Stimulated activated CD8-positive, alpha-beta memory T cell treated with anti-CD3 and anti-CD28 coated beads, Interleukin-12 subunit alpha, Interleukin-12 subunit beta, amount 100 ng/mL, for 4 hours (primary cell): Measurements from ENCODE around the gene CACNA1E.

Source experiments
- DNase-seq: peaks from one replicate; pipeline ENCODE4 v3.0.0-alpha.2; 2020; ENCODE audit warnings: low read depth

The CACNA1E gene

DNA sequence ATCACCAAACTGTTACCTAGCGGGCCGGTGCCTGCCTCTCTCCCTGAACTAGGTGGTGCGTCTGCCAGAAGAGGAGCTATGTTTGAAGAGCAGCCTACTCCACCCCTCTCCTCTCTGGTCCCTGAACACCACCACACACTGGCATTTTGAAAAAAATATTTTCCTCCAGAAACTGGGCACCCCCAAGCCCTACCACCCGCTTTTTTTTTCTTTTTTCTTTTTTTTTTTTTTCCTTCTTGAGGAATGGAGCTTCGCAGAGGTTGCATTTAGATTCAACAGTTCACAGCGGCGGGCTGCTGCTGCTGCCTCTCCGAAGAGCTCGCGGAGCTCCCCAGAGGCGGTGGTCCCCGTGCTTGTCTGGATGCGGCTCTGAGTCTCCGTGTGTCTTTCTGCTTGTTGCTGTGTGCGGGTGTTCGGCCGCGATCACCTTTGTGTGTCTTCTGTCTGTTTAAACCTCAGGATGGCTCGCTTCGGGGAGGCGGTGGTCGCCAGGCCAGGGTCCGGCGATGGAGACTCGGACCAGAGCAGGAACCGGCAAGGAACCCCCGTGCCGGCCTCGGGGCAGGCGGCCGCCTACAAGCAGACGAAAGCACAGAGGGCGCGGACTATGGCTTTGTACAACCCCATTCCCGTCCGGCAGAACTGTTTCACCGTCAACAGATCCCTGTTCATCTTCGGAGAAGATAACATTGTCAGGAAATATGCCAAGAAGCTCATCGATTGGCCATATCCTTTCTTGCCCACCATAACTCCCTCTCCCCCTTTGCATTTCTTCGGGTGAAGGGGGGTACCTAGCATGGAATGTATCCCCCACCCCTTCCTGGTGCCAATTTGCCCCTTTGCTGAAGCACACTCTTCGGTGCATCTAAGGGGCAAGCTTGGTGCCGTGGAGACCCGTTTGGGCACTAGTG lies at the start of gene CACNA1E:
Gene CACNA1E (plus strand): TSS at position 233 of the 911 bp plus-strand sequence. CDS start 228 bp downstream, at position 461.
- DNase-seq = no peak

GRCh38 chr1:181433931-181434330 lies 49.4 kb upstream of the CACNA1E start:
- no peak for DNase-seq

DNA sequence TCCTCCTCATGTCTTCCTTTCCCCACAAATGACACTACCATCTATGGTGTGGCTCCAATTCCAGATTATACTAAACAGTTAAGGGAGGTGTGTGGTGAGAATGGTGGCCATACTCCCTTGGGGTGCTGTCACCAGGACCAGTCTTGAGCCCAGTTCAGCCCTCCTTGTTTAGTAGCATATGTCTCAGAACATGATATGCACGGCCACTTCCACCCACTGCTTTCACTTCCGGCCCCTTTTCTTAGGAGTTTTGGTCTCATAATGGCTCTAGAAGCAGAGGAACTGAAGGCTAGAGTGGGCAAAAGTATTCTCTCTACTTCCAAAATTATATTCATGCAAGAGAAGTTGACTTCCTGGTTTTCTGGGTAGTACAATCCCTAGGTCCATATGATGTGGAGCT lies 45.3 kb upstream of the CACNA1E start:
- no peak for DNase-seq

DNA sequence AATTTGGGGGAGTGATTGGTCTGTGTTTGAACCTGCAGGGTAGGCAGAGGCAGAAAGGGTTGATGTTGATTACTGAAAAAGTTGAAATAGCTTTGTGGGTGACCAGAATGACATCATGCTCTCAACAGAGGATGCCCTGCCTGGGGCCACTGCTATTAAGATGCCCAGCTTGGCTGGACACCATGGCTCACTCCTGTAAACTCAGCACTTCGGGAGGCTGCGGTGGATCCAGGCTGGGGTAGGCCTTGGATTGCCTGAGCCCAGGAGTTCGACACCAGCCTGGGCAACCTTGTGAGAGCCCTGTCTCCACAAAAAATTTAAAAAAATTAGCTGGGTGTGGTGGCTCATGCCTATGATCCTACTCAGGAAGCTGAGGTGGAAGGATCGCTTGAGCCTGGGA lies 42.8 kb upstream of the CACNA1E start:
- no peak for DNase-seq

DNA sequence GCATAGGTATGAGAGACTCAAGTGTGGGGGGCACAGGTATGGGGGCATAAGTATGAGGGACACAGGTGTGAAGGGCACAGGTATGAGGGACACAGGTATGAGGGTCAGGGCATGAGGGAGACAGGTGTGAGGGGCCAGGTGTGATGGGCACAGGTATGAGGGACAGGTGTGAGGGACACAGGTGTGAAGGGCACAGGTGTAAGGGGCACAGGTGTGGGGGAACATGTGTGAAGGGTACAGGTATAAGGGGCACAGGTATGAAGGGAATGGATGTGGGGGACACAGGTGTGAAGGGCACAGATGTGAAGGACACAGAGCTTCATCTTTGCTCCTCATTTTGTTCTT lies 41.2 kb upstream of the CACNA1E start:
- DNase-seq = no peak

DNA sequence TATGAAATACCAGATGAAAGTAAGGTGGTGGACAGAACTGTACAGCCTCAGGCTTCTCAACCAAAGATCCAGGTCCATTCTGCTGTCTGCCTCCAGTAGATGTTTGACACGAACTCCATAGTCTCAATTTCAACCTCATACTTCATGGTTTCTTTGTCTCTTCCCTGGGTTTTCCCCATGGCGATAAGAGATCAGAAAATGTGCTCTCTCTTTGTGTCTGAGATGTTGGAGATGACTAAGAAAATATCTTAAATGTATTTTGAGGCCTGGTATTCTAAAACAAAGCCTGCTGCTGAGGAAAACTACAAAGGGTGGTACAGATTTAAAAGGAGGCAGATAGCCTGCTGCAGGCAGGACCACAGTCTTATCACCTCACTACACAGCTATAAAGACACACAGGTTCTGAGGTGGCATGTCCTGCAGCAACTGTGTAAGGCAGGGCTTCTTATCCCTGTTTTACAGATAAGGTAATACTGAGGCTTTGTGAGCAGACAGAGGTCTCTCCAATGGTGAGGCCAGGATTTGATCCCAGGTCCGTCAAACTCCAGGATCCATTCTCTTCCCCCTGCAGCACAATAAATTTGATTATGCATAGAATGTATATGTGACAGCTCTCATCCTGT lies 40.0 kb upstream of the CACNA1E start:
- no peak for DNase-seq

DNA sequence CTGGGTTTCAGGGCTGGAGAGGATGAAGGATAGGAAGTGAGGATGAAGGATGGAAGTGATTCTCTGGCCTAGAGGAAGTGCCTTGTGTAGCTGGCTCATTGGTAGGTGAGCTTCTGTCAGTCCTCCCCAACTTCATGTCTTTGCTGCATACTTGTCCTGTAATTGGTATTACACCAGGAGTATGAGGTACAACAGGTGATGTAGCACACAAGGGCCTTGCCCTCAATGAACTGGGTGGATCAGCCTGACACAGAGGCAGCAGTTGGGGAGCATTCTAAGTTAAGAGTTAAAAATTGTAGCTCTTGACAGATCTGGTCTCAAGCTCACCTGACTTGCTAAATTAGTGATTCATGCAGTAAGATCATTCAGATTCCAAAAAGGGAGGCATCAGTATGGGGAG lies 37.9 kb upstream of the CACNA1E start:
- DNase-seq = no peak

DNA sequence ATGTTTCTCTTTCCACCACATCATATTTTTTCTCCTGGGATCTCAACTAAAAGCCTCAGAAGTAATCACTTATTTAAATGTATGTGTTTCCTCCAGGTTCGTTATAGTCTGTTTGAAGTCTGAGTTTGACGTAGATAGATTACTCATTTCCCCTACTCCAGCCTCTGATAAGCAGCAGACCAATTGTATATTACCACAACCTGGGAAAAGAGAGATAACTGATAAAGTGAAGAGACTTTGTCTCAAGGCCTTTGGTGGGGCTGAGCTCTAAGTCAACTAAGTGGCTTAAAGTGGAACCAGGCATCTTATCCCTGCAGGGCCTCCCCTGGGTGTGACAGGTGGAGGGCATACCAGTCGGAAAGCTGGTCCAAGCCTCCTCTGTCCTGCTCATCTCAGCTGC lies 34.9 kb upstream of the CACNA1E start:
- no peak for DNase-seq

DNA sequence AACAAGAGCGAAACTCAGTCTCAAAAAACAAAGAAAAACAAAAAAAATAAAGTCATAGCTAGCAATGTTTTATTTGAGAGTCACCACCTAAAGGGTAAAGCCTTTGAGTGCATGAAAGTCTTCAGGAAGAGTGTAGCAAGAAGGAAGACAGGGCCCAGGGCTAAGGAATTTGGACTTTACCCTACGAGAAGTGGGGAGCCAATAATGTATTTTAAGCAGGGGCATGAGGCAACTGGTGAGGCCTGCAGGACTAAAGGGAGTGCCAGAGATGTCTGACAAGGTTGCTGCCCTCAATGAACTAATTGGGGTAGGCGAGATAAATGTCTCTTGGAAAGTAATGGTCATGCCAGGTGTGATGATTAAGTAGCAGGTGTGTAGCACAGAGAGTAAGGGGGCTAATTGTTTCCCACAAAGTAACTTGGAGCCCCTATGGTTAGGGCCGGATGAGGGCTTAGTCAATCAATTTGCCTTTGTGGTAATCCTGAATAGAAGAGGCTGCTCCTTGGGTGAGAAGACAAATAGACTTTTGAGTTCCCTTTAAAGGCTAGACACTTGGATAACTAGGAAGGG lies 31.6 kb upstream of the CACNA1E start:
- no peak for DNase-seq

- DNase-seq = no peak
Observed at GRCh38 chr1:181452746-181453145, 30.6 kb upstream of the CACNA1E start.

GRCh38 chr1:181453541-181454201 lies 29.6 kb upstream of the CACNA1E start:
- DNase-seq = no peak

DNA sequence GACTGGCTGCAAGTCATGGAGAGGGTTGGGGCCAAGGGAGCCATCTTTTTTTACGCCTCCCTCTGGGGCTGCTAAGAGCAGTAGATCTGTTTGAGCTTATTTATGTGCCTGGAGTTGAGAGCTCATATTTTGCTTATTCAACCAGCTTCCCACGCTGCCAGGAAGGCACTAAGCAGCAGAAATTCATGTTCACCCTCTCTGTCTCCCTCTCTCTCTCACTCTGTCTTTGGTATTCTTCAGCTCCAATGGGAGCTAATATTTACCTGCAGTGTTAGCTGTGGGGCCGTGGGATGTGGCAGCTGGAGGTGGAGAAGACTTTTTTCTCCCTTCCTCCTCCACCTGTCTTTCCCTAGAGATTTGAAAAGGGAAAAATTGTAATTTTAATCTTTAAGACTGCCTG lies 26.8 kb upstream of the CACNA1E start:
- DNase-seq = no peak

- DNase-seq = no peak
Observed at GRCh38 chr1:181458419-181458818, 24.9 kb upstream of the CACNA1E start.

- no peak for DNase-seq
Observed at GRCh38 chr1:181459067-181459466, 24.2 kb upstream of the CACNA1E start.

GRCh38 chr1:181469829-181470228 lies 13.5 kb upstream of the CACNA1E start:
- DNase-seq = no peak

DNA sequence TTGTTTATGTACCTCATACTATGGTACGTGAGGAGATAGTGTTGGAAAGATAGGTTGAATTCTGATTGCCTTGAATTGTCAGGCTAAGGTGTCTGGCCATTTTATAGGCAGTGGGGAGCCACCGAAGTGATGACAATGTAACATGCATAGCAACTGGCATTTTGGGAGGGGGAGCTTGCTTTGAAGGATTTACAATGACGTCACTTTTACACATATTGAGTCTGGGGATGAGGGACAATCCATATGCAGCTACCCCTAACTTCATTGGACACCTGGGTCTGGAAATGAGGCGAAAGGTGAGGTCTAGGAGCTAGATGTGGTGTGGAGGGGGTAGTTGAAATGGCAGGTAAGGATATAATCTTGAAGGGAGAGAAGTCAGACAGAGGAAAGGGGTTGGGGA lies 7.7 kb upstream of the CACNA1E start:
- DNase-seq = no peak

GRCh38 chr1:181476581-181476980 lies 6.7 kb upstream of the CACNA1E start:
- DNase-seq = no peak

DNA sequence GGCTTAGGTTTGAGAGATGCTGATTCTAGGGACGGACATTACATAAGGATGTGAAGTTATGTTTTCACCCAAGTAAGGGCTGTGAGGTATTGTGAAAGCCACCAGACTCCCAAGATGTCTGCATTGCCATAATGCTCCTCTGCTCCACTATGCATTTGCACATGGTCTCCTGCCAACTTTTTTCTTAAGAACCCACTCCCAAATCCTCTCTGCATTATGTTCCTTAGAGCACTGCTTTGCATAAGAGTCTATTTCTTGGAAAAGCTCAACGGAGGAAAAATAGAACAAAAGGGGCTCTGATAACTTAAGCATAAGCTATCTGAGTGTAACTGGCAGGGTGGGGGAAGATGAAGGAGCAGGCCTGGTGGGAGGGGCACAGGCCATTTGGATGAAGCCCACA lies 5.0 kb upstream of the CACNA1E start:
- no peak for DNase-seq

GRCh38 chr1:181479137-181479745 lies 4.1 kb upstream of the CACNA1E start:
- DNase-seq = no peak

GRCh38 chr1:181482001-181482430 lies 1.3 kb upstream of the CACNA1E start:
- DNase-seq = no peak

GRCh38 chr1:181482521-181483284 lies 614 bp upstream of the CACNA1E start:
- DNase-seq = no peak

GRCh38 chr1:181484821-181485220 lies 1.5 kb downstream of the CACNA1E start:
- DNase-seq = no peak
